Thoracic aorta (tissue), 2 donors: ENCODE results near the gene SCYGR4. TPM values are rescaled to one million over a fixed set of nuclear protein-coding genes. Genes with fewer than 3 reads are reported as not detected.

Source experiments
- ATAC-seq: fragments of 150-250 bp; one replicate; pipeline ENCODE4 v1.8.0; 2017; ENCODE audit warnings: low read depth; ENCODE audit not compliant: insufficient number of reproducible peaks, low FRiP score
- DNase-seq: peaks from one replicate; pipeline ENCODE4 v3.0.0-alpha.2; 2020; ENCODE audit warnings: low spot score
- H3K27ac ChIP-seq, 2 donors: fragments of 200-600 bp; sonication (generic); 1 replicate in 1 of 2; 2 replicates in 1 of 2; pipeline ENCODE4 v1.5.1; 2016; ENCODE audit warnings: mild to moderate bottlenecking in 2 of 2, moderate library complexity in 2 of 2
- H3K27me3 ChIP-seq: fragments of 200-600 bp; sonication (generic); replicated peaks from 2 replicates; pipeline ENCODE4 v1.6.0; 2016; ENCODE audit warnings: mild to moderate bottlenecking; ENCODE audit not compliant: insufficient read depth
- H3K36me3 ChIP-seq: fragments of 200-600 bp; sonication (generic); one replicate; pipeline ENCODE4 v1.5.1; 2016
- H3K4me1 ChIP-seq, 2 donors: fragments of 200-600 bp; sonication (generic); 1 replicate in 1 of 2; 2 replicates in 1 of 2; pipeline versions ENCODE4 v1.5.1 to v1.6.0; 2016; ENCODE audit warnings: low read depth in 2 of 2, mild to moderate bottlenecking in 1 of 2; ENCODE audit not compliant: control insufficient read depth in 1 of 2
- H3K4me3 ChIP-seq: fragments of 200-600 bp; sonication (generic); 2 replicates; pipeline ENCODE4 v1.5.1; 2016; ENCODE audit warnings: mild to moderate bottlenecking
- H3K9me3 ChIP-seq: fragments of 200-600 bp; sonication (generic); 2 replicates; pipeline ENCODE4 v1.5.1; 2016
- CTCF ChIP-seq: fragments of 200-600 bp; sonication (generic); IDR thresholded peaks from one replicate; pipeline ENCODE4 v1.5.1; 2019; ENCODE audit warnings: antibody characterized with exemption
- total RNA-seq, 2 donors: library from RNA; depleted of rRNA; stranded (reverse); fragments of >200 nt; gene quantifications; one replicate each; pipeline versions ENCODE4 v1.1.0 to v1.2.3, GENCODE V29; 2016

The SCYGR4 gene
- total RNA-seq, 2 donors from 2014 or later, result not detected

- no peak for ATAC-seq
- TF ChIP-seq CTCF, result no peak
- H3K27ac ChIP-seq, result no peak overlapping the region
Measured at GRCh38 chr2:227630322-227630721, 13.0 kb downstream of the SCYGR4 start.

GRCh38 chr2:227632827-227633226, 15.5 kb downstream of the SCYGR4 start:
- ATAC-seq (no peak), DNase-seq (no peak)
- Histone ChIP-seq H3K27me3 (no peaks in the 10 kb centered on the region), H3K9me3 (no peaks in the 10 kb centered on the region), H3K4me1 (no peaks in the 10 kb centered on the region), H3K4me3 (no peak overlapping the region), H3K27ac (no peak overlapping the region), H3K36me3 (no peaks in the 10 kb centered on the region)
- no peak for TF ChIP-seq CTCF

More at GRCh38 chr2:227630322-227630721, 13.0 kb downstream of the SCYGR4 start:
- Histone ChIP-seq H3K36me3 (no peaks in the 10 kb centered on the region), H3K27me3 (no peaks in the 10 kb centered on the region), H3K4me1 (no peaks in the 10 kb centered on the region), H3K4me3 (no peak overlapping the region), H3K9me3 (no peaks in the 10 kb centered on the region)
- no peak for DNase-seq

GRCh38 chr2:227634201-227634600, 16.9 kb downstream of the SCYGR4 start:
- DNase-seq (no peak), ATAC-seq (no peak)
- Histone ChIP-seq H3K27ac (no peak overlapping the region), H3K4me1 (no peaks in the 10 kb centered on the region), H3K9me3 (no peaks in the 10 kb centered on the region), H3K4me3 (no peak overlapping the region), H3K36me3 (no peaks in the 10 kb centered on the region), H3K27me3 (no peaks in the 10 kb centered on the region)
- TF ChIP-seq CTCF, result no peak

GRCh38 chr2:227642656-227643055, 25.4 kb downstream of the SCYGR4 start:
- DNase-seq, result no peak
- Histone ChIP-seq H3K4me1 (no peaks in the 10 kb centered on the region), H3K27me3 (no peaks in the 10 kb centered on the region), H3K27ac (no peak overlapping the region), H3K9me3 (no peaks in the 10 kb centered on the region), H3K36me3 (no peaks in the 10 kb centered on the region), H3K4me3 (no peak overlapping the region)
- no peak for ATAC-seq
- no peak for TF ChIP-seq CTCF

- DNase-seq (no peak), ATAC-seq (no peak)
- Histone ChIP-seq H3K27ac (no peak overlapping the region), H3K4me1 (no peaks in the 10 kb centered on the region), H3K9me3 (no peaks in the 10 kb centered on the region), H3K27me3 (no peaks in the 10 kb centered on the region), H3K36me3 (no peaks in the 10 kb centered on the region), H3K4me3 (no peak overlapping the region)
- TF ChIP-seq CTCF, result no peak
Measured at GRCh38 chr2:227643990-227644551, 26.8 kb downstream of the SCYGR4 start.
